ENCODE measurements around the gene LSM14A. TPM values are rescaled to one million over a fixed set of nuclear protein-coding genes. Genes with fewer than 3 reads are reported as not detected.
"Not testable (repeated sequence)": the region's sequence is repeated elsewhere in the genome, so short reads cannot be mapped to it uniquely, and the experiment has no call there.

LSM14A gene
- total and polyA plus RNA-seq, 8 donors, result 32.0 to 56.8 (median 43.4) TPM

- no peak for TF ChIP-seq CTCF (IDR thresholded peaks at IDR 0.05)
- Histone ChIP-seq H3K27ac (no peak overlapping the region), H3K27me3 (no peaks in the 10 kb centered on the region), H3K4me3 (no peak overlapping the region), H3K4me1 (no peaks in the 10 kb centered on the region), H3K36me3 (no peaks in the 10 kb centered on the region), H3K9me3 (no peaks in the 10 kb centered on the region)
- intact Hi-C loops (cut with DNase I), result no loop called here
- ATAC-seq (no peak), DNase-seq (no peak), FAIRE-seq (no peak)
- 67 to 78% methylated on average over 6 of the region's 6 CpGs for WGBS, 2 donors
These were observed 43.6 kb upstream of the LSM14A start for GRCh38 chr19:34128558-34129250.

GRCh38 chr19:34131100-34131499 is 41.2 kb upstream of the LSM14A start:
- ATAC-seq (no peak), FAIRE-seq (no peak), DNase-seq (no peak)
- H3K27me3 ChIP-seq, result no peaks in the 10 kb centered on the region
- H3K4me3 ChIP-seq, result no peak overlapping the region
- H3K27ac ChIP-seq, result no peak overlapping the region
- no peaks in the 10 kb centered on the region for H3K36me3 ChIP-seq
- TF ChIP-seq CTCF (IDR thresholded peaks at IDR 0.05), result no peak
- intact Hi-C loops (cut with DNase I), result no loop called here
- H3K4me1 ChIP-seq, result peaks cover 0 to 5% (median 0%) of the 10 kb centered on the region in 3 donors
- H3K9me3 ChIP-seq, result no peaks in the 10 kb centered on the region

- FAIRE-seq, DNase-seq: not testable (repeated sequence)
These were observed 40.2 kb upstream of the LSM14A start for GRCh38 chr19:34132145-34132544.

GRCh38 chr19:34132706-34133105 is 39.6 kb upstream of the LSM14A start:
- 88 to 100% methylated on average over 4 to 28 of the region's 32 CpGs for WGBS, 2 donors
- H3K36me3 ChIP-seq; H3K4me3 ChIP-seq; ATAC-seq; H3K27ac ChIP-seq; H3K9me3 ChIP-seq; H3K4me1 ChIP-seq; H3K27me3 ChIP-seq; intact Hi-C loops (cut with DNase I); FAIRE-seq: not testable (repeated sequence)
- peak in 1 of 6 donors; percentile 54 for DNase-seq

More at GRCh38 chr19:34132145-34132544, 40.2 kb upstream of the LSM14A start:
- H3K4me1 ChIP-seq; H3K4me3 ChIP-seq; intact Hi-C loops (cut with DNase I); ATAC-seq; H3K27me3 ChIP-seq; H3K9me3 ChIP-seq; H3K27ac ChIP-seq; H3K36me3 ChIP-seq: not testable (repeated sequence)
- 94 to 96% methylated on average over 16 to 24 of the region's 24 CpGs for WGBS, 2 donors

GRCh38 chr19:34134190-34135053 is 37.9 kb upstream of the LSM14A start:
- DNase-seq, result peak; percentile 85 to 95 (median 88)
- H3K27ac ChIP-seq, result peak overlapping the region; percentile 53 to 91 (median 83)
- WGBS, 2 donors, result 0% methylated on average over 57 to 63 of the region's 63 CpGs
- H3K36me3 ChIP-seq, result no peaks in the 10 kb centered on the region
- no peaks in the 10 kb centered on the region for H3K27me3 ChIP-seq
- intact Hi-C loops (cut with DNase I), result no loop called here
- ATAC-seq, result peak; percentile 95 to 99 (median 96)
- TF ChIP-seq CTCF (IDR thresholded peaks at IDR 0.05), result no peak
- H3K4me1 ChIP-seq, result peaks cover 0 to 5% (median 0%) of the 10 kb centered on the region in 3 donors
- H3K9me3 ChIP-seq, result no peaks in the 10 kb centered on the region
- peak overlapping the region; percentile 51 to 68 (median 58) for H3K4me3 ChIP-seq
- no peak for FAIRE-seq

All from pancreas (tissue), 10 donors.